GM20431 (cell line): Measurements from ENCODE around the gene IGFLR1.

Experiments used
- in situ Hi-C: fragments of 300-500 bp; cut with MseI, MboI; formaldehyde crosslinking; loops from one replicate; pipeline ENCODE4 v1.15.0; 2020; ENCODE audit warnings: low sequenced_read_pairs; ENCODE audit not compliant: unreplicated experiment

The IGFLR1 gene

DNA sequence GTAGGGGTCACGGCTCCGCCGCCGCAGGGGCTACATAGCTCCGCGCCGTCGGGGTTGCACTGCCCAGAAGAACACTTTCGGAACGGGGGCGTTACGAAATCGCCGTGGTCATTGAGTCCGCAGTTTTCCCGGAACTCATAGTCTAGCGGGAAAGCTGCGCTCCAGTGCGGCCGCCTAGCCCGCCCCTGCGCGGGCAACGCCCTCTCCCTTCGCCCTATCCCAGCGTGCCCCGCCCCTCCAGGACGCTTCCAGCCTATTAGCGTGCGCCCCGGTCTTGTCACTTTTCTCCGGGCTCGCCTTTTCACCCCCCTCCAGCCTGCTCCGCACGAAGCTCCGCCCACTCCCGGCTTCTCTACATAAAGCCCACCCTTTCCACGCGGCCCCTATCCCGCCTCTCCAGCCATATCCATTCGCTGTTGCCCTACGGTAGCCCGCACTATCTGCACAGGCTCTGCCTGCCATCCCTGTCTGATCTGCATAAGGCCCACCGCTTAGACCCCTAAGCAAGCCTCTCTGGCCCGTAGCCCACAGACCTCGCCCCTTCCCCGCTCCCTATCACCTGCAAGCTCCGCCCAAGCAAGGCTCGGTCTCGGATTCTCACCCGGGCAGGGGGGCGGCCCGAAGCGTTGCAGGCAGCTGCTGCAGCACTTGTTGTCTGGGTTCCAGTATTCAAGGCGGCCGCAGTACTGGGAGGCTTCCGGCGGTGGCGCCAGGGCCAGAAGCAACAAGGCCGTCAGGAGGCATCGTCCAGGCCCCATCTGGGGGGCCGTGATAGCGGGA lies 1.6 kb downstream of the IGFLR1 start:
- in situ Hi-C loops = no loop called here

DNA sequence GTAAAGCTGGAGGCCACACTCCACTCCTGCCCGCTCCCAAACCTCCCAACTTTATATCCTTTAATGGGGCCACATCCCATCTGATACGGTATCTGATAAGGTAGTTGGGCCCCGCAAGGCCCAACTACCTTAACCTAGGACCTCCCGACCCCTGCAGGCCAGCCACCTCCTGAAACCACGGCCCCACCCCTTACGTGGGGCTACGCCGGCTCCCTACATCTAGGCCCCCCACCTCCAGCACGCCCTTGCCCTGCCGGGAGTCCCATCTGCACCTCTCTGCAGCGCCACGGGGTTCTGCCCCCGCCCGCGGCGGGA lies 2.2 kb downstream of the IGFLR1 start:
- in situ Hi-C loops = no loop called here

DNA sequence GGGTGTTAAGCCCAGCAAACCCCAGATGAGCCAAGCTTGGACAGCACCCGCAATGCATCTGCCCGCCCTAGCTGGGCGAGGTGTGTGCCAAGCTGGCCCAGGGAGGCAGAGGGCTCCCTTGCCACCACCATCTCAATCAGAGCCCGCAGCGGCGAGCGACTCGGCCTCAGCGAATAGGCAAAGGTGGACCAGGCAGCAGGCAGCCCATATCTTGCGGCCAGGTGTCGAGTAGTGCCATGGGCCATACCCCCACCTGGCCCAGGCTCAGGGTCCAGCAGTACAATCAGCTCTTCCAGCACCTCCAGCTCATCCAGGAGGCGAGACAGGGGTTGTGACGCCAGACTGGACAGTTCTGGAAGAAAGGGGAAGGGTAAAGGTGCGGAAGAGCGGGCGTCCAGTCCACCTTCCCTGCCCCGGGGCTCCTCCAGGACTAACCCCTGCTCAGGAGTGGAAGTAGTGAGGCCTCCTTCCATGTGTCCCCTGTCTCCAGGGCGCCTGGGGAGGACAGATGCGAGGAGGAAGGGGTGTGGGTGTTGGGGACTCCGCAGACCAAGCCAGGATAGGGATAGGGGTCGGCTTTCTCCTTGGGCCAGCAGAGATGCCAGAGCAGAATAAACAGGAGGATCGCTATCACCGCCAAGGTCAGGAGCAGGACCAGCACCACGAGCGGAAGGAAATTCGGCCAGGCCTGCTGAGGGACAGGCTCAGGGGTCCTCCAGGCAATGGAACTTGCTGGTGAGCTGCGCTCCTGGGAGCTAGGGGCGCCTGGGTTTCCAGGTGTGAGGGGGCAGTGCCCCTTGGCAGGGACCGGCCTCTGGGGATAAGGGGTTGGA lies 2.8 kb downstream of the IGFLR1 start:
- in situ Hi-C loops = no loop called here

DNA sequence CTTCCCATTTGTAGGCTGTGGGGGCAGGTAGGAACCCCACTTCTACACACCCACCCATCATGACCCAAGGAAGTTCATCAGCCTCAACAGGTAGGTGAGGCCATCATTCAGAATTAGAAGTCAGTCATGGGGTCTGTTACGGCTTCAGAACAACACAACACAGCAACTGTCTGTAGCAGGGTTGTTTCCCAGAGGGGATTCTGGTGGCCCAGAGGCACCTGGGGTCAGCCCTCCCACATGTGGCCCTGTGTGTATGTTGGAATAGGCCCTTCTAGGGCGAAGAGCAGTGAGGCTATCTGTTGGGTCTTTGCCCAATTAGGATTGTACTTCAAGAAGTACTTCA lies 3.4 kb downstream of the IGFLR1 start:
- in situ Hi-C loops = no loop called here

DNA sequence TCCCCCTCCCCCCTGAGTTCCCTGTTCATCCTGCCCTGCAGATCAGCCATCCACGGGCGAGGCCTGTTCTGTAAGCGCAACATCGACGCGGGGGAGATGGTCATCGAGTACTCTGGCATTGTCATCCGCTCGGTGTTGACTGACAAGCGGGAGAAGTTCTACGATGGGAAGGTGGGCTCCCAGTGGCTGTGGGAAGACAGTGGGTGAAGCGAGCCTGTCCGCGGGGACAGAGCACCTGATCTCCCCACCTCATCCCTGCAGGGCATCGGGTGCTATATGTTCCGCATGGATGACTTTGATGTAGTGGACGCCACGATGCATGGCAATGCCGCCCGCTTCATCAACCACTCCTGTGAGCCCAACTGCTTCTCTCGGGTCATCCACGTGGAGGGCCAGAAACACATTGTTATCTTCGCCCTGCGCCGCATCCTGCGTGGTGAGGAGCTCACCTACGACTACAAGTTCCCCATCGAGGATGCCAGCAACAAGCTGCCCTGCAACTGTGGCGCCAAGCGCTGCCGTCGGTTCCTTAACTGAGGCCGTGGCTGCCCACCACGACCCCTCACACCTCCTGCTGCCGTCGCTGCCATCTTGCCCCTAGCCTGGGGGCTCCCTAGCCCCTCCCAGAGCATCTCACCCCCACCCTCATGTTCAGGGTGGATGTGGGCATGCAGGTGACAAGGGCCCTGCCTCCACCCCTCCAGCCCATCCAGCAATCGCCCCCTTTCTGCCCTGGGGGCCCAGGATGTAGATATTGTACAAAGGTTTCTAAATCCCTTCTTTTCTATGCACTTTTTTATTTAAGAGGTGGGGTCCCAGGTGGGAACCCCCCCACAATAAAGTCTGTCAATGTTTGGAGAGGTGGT lies 4.0 kb downstream of the IGFLR1 start:
- in situ Hi-C loops = no loop called here

DNA sequence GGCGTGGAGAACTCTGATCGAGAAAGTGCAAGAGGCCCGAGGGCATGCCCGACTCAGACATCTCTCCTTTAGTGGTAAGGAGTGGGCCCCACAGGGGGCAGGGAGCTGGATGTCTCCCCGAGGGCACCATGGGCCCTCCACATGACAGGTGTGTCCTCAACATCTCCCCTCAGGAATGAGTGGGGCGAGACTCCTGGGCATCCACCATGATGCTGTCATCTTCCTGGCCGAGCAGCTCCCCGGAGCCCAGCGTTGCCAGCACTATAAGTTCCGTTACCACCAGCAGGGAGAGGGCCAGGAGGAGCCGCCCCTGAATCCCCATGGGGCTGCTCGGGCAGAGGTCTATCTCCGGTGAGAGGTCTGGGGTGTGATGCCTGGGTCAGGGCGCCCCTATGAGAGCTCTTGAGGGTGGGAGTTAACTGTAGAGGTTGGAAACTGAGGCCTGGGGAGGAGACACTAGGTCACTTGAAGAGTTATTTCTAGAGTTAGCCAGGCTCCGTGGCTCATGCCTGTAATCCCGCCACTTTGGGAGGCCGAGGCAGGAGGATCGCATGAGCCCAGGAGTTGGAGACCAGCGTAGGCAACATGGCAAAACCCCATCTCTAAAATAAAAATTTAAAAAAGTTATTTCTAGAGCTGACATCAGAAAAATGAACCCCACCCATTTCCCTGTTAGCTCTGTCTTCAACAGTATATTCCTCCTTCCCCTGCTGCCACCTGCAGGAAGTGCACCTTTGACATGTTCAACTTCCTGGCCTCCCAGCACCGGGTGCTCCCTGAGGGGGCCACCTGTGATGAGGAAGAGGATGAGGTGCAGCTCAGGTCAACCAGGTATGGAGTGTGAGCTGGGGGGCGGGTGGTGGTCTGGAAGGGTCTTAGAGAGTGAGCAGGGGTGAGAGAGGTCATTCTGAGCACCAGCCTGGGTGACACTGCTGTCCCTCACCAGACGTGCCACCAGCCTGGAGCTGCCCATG lies 5.1 kb downstream of the IGFLR1 start:
- in situ Hi-C loops = no loop called here

DNA sequence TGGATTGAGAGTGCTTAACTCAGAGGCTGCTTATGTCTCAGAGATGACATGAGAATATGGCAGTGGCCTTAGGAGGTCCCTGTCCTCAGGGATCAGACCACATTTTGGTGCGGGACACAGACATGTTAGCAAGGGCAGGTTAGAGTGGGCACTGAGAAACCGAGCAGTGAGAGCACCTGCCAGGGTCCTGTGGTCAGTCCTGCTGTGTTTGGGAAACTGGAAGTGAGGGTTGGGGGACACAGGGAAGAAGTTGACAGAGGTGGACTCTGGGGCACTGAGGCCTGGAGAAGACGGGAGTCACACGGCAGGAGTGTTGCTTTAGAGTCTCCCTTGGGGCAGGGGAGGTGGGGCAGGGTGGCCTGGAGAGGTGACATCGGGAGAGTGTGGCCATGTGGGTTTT lies 7.4 kb downstream of the IGFLR1 start:
- in situ Hi-C loops = no loop called here

DNA sequence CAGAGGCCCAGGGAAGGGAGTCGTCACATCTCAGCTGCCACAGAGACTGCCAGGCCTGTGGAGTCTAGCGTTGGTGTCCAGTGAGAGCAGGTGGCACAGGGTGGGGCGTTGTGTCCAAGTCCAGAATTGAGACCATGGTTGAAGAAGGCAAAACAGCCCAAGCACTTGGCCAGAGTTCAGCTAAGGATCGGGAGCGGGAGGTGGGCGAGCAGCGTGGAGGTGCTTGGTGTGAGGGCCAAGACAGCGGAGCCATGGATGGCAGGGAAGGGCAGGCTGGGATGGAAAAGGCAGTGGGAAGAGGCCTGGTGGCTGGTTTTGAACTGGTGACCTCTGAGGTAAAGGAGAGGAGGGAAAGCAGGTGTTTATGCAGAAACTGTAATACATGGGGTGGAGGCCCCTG lies 8.0 kb downstream of the IGFLR1 start:
- in situ Hi-C loops = no loop called here

DNA sequence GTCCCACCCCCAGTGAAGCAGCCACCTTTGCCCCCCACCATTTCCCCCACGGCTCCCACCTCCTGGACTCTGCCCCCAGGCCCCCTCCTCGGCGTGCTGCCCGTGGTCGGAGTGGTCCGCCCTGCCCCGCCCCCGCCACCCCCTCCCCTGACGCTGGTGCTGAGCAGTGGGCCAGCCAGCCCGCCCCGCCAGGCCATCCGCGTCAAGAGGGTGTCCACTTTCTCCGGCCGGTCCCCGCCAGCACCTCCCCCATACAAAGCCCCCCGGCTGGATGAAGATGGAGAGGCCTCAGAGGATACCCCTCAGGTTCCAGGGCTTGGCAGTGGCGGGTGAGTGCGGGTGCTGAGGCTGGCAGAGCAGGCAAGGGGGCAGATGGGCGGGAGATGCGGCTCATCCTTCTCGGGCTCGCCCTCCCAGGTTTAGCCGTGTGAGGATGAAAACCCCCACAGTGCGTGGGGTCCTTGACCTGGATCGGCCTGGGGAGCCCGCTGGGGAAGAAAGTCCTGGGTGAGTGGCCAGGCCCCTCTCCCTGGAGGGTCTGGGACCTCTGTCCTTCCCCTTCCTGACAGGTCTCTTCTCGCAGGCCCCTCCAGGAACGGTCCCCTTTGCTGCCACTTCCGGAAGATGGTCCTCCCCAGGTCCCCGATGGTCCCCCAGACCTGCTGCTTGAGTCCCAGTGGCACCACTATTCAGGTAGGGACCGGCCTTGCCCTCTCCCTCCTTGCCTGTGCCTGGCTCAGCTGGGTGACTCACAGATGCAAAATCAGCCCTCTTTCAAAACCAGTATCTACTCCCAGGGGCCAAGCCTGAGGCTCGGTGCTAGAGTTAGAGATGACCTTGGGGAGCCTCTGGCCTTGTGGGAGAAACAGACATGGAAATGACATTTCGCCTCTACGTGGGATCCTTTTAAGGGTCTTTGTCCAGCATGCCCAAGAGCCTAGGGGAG lies 8.8 kb downstream of the IGFLR1 start:
- in situ Hi-C loops = no loop called here

DNA sequence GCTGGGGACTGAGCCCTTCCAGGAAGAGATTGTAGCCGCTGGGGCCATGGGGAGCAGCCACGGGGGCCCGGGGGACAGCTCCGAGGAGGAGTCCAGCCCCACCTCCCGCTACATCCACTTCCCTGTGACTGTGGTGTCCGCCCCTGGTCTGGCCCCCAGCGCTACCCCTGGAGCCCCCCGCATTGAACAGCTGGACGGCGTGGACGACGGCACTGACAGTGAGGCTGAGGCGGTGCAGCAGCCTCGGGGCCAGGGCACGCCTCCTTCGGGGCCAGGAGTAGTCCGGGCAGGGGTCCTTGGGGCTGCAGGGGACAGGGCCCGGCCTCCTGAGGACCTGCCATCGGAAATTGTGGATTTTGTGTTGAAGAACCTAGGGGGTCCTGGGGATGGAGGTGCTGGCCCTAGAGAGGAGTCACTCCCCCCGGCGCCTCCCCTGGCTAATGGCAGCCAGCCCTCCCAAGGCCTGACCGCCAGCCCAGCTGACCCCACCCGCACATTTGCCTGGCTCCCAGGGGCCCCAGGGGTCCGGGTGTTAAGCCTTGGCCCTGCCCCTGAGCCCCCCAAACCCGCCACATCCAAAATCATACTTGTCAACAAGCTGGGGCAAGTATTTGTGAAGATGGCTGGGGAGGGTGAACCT lies 9.6 kb downstream of the IGFLR1 start:
- in situ Hi-C loops = no loop called here

DNA sequence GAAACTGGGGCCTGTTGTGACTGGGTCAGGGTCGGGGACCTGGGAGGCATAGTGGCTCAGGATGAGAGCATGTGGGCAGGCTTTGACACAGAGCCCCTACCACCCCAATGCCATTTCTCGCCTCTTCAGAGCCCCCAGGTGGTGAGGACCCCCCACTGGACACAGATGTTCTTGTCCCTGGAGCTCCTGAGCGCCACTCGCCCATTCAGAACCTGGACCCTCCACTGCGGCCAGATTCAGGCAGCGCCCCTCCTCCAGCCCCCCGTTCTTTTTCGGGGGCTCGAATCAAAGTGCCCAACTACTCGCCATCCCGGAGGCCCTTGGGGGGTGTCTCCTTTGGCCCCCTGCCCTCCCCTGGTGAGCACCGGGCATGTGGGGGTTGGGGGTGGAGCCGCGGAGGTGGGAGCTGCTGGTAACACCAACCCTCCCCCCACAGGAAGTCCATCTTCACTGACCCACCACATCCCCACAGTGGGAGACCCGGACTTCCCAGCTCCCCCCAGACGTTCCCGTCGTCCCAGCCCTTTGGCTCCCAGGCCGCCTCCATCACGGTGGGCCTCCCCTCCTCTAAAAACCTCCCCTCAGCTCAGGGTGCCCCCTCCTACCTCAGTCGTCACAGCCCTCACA lies 10.4 kb downstream of the IGFLR1 start:
- in situ Hi-C loops = no loop called here

DNA sequence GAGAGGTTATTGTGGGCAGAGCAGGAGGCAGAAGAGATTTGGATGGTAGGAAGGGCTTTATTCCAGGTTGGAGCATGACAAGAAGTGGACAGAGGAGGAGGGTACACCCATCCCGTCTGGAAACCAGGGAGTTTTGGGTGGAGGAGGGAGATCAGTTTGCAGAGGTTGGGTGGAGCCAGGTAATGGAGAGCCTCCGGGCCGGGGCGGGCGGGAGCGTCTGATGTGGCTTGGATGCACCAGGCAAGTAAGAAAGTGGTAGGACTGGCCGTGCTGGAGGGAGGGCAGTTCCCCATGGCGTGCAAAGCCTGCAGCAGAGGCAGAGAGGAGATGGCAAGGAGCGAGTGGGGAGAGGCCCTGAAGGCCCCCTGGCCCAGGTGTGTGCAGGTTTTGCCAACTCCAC lies 10.9 kb downstream of the IGFLR1 start:
- in situ Hi-C loops = no loop called here

DNA sequence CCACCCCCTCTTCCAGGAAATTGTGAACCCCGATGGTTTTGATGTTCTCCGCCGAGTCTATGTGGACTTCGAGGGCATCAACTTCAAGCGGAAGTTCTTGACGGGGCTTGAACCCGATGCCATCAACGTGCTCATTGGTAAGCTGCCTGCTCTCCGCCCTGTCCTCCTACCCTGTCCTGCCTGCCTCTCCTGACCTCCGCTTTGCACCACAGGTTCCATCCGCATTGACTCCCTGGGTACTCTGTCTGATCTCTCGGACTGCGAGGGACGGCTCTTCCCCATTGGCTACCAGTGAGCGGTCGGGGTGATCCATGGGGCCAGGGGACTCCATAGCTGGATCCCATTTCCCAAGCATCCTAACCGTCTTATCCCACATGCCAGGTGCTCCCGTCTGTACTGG lies 11.9 kb downstream of the IGFLR1 start:
- in situ Hi-C loops = no loop called here

DNA sequence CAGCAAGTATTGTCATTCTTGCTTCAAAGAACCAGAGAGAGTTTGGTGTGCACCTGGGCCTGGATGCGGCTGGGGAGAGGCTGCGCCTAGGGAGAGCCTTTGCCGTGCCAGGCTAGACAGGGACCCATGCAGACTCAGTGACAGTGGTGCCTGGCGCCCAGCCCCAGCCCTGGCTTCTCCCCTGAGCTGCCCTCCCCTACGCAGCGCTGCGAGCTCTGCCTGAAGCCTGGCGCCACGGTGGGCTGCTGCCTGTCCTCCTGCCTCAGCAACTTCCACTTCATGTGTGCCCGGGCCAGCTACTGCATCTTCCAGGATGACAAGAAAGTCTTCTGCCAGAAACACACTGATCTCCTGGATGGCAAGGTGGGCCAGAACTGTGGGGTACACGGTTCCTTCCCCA lies 12.5 kb downstream of the IGFLR1 start:
- in situ Hi-C loops = no loop called here

DNA sequence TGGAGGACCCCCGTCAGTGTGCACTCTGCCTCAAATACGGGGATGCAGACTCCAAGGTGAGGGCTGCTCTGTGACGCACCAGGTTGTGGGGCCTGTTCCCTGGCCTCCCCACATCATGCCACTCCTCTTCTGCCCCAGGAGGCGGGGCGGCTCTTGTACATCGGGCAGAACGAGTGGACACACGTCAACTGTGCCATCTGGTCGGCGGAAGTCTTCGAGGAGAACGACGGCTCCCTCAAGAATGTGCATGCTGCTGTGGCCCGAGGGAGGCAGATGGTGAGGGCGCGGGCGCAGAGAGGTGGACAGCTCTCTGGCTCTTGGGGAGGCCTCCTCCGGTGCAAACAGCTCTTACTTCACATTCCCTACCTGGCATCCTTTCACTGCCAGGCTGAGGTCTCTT lies 13.2 kb downstream of the IGFLR1 start:
- in situ Hi-C loops = no loop called here

DNA sequence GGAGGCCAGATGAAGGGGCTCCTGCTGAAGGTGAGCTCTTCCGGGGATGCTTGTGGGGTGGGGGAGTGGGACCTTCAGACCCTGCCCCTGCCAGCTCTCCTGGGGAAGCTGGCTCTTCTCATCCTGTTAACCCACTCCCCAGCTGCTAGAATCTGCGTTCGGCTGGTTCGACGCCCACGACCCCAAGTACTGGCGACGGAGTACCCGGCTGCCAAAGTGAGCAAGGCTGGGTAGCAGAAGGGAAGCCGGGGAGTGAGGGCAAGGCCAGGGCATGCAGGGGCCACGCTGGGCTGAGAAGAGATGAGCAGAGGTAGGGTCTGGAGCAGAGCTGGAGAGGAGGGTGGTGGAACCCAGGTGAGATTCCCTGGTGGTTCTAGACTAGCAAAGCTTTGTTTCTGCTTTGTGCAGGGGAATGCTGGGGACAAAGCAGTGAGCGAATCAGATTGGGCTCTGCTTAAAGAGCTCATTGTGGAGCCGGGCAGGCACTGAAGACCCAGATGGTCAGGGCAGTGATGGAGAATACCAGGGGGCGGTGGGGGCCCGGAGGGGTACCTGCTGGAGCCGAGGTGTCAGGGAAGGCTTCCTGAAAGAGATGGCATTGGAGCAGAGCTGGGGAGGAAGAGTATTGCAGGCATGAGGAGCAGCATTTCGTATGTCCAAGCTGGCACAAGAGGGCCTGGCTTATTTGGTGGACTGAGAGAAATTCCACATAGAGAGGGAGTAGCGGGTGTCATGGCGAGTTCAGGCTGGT lies 14.1 kb downstream of the IGFLR1 start:
- in situ Hi-C loops = no loop called here
